GM12891 (cell line): ENCODE measurements around the gene ISOC2. TPM values are rescaled to one million over a fixed set of nuclear protein-coding genes. Genes with fewer than 3 reads are reported as not detected.

Experiments
- DNase-seq: peaks from one replicate; pipeline ENCODE4 v3.0.0; 2011; ENCODE audit warnings: low spot score; ENCODE audit not compliant: insufficient read length
- FAIRE-seq: peaks from 2 replicates; lab custom pipeline; 2011; peaks lifted over from hg19 to GRCh38; lab: Jason Lieb, UNC
- PAX5 ChIP-seq: IDR thresholded peaks from 2 replicates; pipeline ENCODE4 v1.6.1; 2011; ENCODE audit warnings: low read length, moderate library complexity, mild to moderate bottlenecking; ENCODE audit not compliant: insufficient read depth, severe bottlenecking
- POLR2A ChIP-seq: IDR thresholded peaks from 2 replicates; pipeline ENCODE4 v1.6.1; 2011; ENCODE audit warnings: low read depth, low read length, control low read depth
- POLR2AphosphoS5 ChIP-seq: IDR thresholded peaks from 2 replicates; pipeline ENCODE4 v1.6.1; 2011; ENCODE audit warnings: low read depth, low read length, control low read depth
- POU2F2 ChIP-seq: IDR thresholded peaks from 2 replicates; pipeline ENCODE4 v1.6.1; 2011; ENCODE audit warnings: low read depth, mild to moderate bottlenecking, control low read depth, low read length, moderate library complexity
- SPI1 ChIP-seq: IDR thresholded peaks from 2 replicates; pipeline ENCODE4 v1.6.1; 2011; ENCODE audit warnings: low read depth, low read length, control low read depth
- TAF1 ChIP-seq: IDR thresholded peaks from 2 replicates; pipeline ENCODE4 v1.6.1; 2011; ENCODE audit warnings: low read depth, low read length, control low read depth
- polyA plus RNA-seq: library from polyadenylated mRNA; unstranded; fragments of >200 nt; gene quantifications from one replicate; pipeline ENCODE4 v1.2.1, GENCODE V29; 2012; ENCODE audit warnings: low read depth, missing spikeins, inconsistent platforms; ENCODE audit not compliant: missing spikeins

The ISOC2 gene
- 47.2 TPM for polyA plus RNA-seq

- peak; percentile 100 for FAIRE-seq
- TF ChIP-seq SPI1 (no peak), POLR2AphosphoS5 (peak; percentile 78), PAX5 (no peak), POU2F2 (no peak), TAF1 (0 out of 2 replicates have a peak, but pooled peaks have one; percentile 13), POLR2A (peak; percentile 82)
- DNase-seq, result peak; percentile 100
Observed at GRCh38 chr19:55461259-55461973, at the start of gene ISOC2. ISOC2 (minus strand) TSS chr19:55461642; CDS start chr19:55456486, 5,156 bp downstream.

GRCh38 chr19:55508120-55508519 is 46.7 kb upstream of the ISOC2 start:
- no peak for DNase-seq
- TF ChIP-seq POLR2A (no peak), PAX5 (no peak), TAF1 (no peak), POU2F2 (no peak), SPI1 (no peak), POLR2AphosphoS5 (no peak)
- no peak for FAIRE-seq

GRCh38 chr19:55504981-55505380 is 43.5 kb upstream of the ISOC2 start:
- no peak for DNase-seq
- TF ChIP-seq PAX5, result no peak
- no peak for TF ChIP-seq POLR2AphosphoS5
- TF ChIP-seq POLR2A, result no peak
- TF ChIP-seq POU2F2, result no peak
- TF ChIP-seq TAF1, result no peak
- no peak for TF ChIP-seq SPI1
- FAIRE-seq, result no peak

- TF ChIP-seq TAF1, result no peak
- TF ChIP-seq SPI1, result no peak
- no peak for TF ChIP-seq POLR2A
- no peak for TF ChIP-seq POLR2AphosphoS5
- TF ChIP-seq PAX5, result no peak
- TF ChIP-seq POU2F2, result no peak
- FAIRE-seq (no peak), DNase-seq (no peak)
Observed at GRCh38 chr19:55504252-55504603, 42.8 kb upstream of the ISOC2 start.

GRCh38 chr19:55503502-55504251 is 42.2 kb upstream of the ISOC2 start:
- TF ChIP-seq POLR2AphosphoS5 (no peak), POU2F2 (peak; percentile 23; the same call in 1 of the 2 replicates), TAF1 (no peak)
- DNase-seq, result peak; percentile 99
- FAIRE-seq, result peak; percentile 100

- DNase-seq, result no peak
- TF ChIP-seq TAF1 (no peak), POLR2AphosphoS5 (no peak), POLR2A (no peak), POU2F2 (no peak), PAX5 (no peak), SPI1 (no peak)
- FAIRE-seq, result no peak
Observed at GRCh38 chr19:55503157-55503501, 41.7 kb upstream of the ISOC2 start.

GRCh38 chr19:55502197-55502952 is 40.9 kb upstream of the ISOC2 start:
- DNase-seq (no peak), FAIRE-seq (no peak)
- no peak for TF ChIP-seq POLR2AphosphoS5
- TF ChIP-seq TAF1, result no peak
- TF ChIP-seq POU2F2, result no peak
- TF ChIP-seq SPI1, result no peak
- no peak for TF ChIP-seq POLR2A
- TF ChIP-seq PAX5, result no peak

- FAIRE-seq (no peak), DNase-seq (no peak)
- TF ChIP-seq POLR2A (no peak), PAX5 (no peak), TAF1 (no peak), POLR2AphosphoS5 (no peak), POU2F2 (no peak), SPI1 (no peak)
Observed at GRCh38 chr19:55500368-55500952, 39.0 kb upstream of the ISOC2 start.
